IPS-15b (cell line): Measurements from ENCODE around the gene ZMIZ1.
"Not testable (repeated sequence)": the region's sequence is repeated elsewhere in the genome, so short reads cannot be mapped to it uniquely, and the experiment has no call there.

Source experiments
- H3K27me3 ChIP-seq: one replicate; pipeline ENCODE4 v1.6.1; 2013; ENCODE audit warnings: low read length; ENCODE audit not compliant: control insufficient read depth, insufficient read depth
- H3K36me3 ChIP-seq: one replicate; pipeline ENCODE4 v1.6.1; 2013; ENCODE audit warnings: low read length; ENCODE audit not compliant: control insufficient read depth, insufficient read depth
- H3K4me1 ChIP-seq: one replicate; pipeline ENCODE4 v1.6.1; 2013; ENCODE audit warnings: mild to moderate bottlenecking, low read length; ENCODE audit not compliant: control insufficient read depth, insufficient read depth
- H3K4me3 ChIP-seq: one replicate; pipeline ENCODE4 v1.5.1; 2013; ENCODE audit warnings: low read depth, low read length
- H3K9ac ChIP-seq: one replicate; pipeline ENCODE4 v1.6.1; 2013; ENCODE audit warnings: low read depth, mild to moderate bottlenecking, low read length
- H3K9me3 ChIP-seq: one replicate; pipeline ENCODE4 v1.6.1; 2013; ENCODE audit warnings: mild to moderate bottlenecking, low read length; ENCODE audit not compliant: control insufficient read depth, insufficient read depth

Gene ZMIZ1

GRCh38 chr10:79025199-79025832, 43.5 kb upstream of the ZMIZ1 start:
- Histone ChIP-seq H3K27me3 (no peaks in the 10 kb centered on the region), H3K4me1 (no peaks in the 10 kb centered on the region), H3K4me3 (no peak overlapping the region), H3K36me3 (no peaks in the 10 kb centered on the region), H3K9ac (no peak overlapping the region), H3K9me3 (no peaks in the 10 kb centered on the region)

- no peaks in the 10 kb centered on the region for H3K4me1 ChIP-seq
- no peak overlapping the region for H3K4me3 ChIP-seq
- no peaks in the 10 kb centered on the region for H3K27me3 ChIP-seq
- no peak overlapping the region for H3K9ac ChIP-seq
- H3K36me3 ChIP-seq = no peaks in the 10 kb centered on the region
- H3K9me3 ChIP-seq = no peaks in the 10 kb centered on the region
Measured at GRCh38 chr10:79026341-79026761, 42.4 kb upstream of the ZMIZ1 start.

- no peaks in the 10 kb centered on the region for H3K4me1 ChIP-seq
- H3K4me3 ChIP-seq = no peak overlapping the region
- H3K36me3 ChIP-seq = no peaks in the 10 kb centered on the region
- no peaks in the 10 kb centered on the region for H3K9me3 ChIP-seq
- no peak overlapping the region for H3K9ac ChIP-seq
- no peaks in the 10 kb centered on the region for H3K27me3 ChIP-seq
Measured at GRCh38 chr10:79026806-79027146, 42.0 kb upstream of the ZMIZ1 start.

GRCh38 chr10:79027147-79028055, 41.4 kb upstream of the ZMIZ1 start:
- Histone ChIP-seq H3K27me3 (no peaks in the 10 kb centered on the region), H3K4me1 (no peaks in the 10 kb centered on the region), H3K4me3 (no peak overlapping the region), H3K9me3 (no peaks in the 10 kb centered on the region), H3K36me3 (no peaks in the 10 kb centered on the region), H3K9ac (no peak overlapping the region)

- Histone ChIP-seq H3K27me3 (no peaks in the 10 kb centered on the region), H3K4me1 (no peaks in the 10 kb centered on the region), H3K36me3 (no peaks in the 10 kb centered on the region), H3K9ac (no peak overlapping the region), H3K9me3 (no peaks in the 10 kb centered on the region), H3K4me3 (no peak overlapping the region)
Measured at GRCh38 chr10:79028056-79028430, 40.7 kb upstream of the ZMIZ1 start.

GRCh38 chr10:79028451-79029010, 40.2 kb upstream of the ZMIZ1 start:
- Histone ChIP-seq H3K36me3 (no peaks in the 10 kb centered on the region), H3K27me3 (no peaks in the 10 kb centered on the region), H3K9ac (no peak overlapping the region), H3K9me3 (no peaks in the 10 kb centered on the region), H3K4me1 (no peaks in the 10 kb centered on the region), H3K4me3 (no peak overlapping the region)

- Histone ChIP-seq H3K36me3 (no peaks in the 10 kb centered on the region), H3K4me3 (no peak overlapping the region), H3K9ac (peak overlapping the region; percentile 24), H3K4me1 (no peaks in the 10 kb centered on the region), H3K9me3 (no peaks in the 10 kb centered on the region), H3K27me3 (peaks cover under 1% of the 10 kb centered on the region)
Measured at GRCh38 chr10:79029478-79030390, 39.0 kb upstream of the ZMIZ1 start.

- Histone ChIP-seq H3K9me3 (no peaks in the 10 kb centered on the region), H3K27me3 (peaks cover 2% of the 10 kb centered on the region), H3K36me3 (no peaks in the 10 kb centered on the region), H3K4me3 (no peak overlapping the region), H3K9ac (no peak overlapping the region), H3K4me1 (no peaks in the 10 kb centered on the region)
Measured at GRCh38 chr10:79030705-79031104, 38.1 kb upstream of the ZMIZ1 start.

GRCh38 chr10:79031723-79032122, 37.0 kb upstream of the ZMIZ1 start:
- Histone ChIP-seq H3K4me3 (no peak overlapping the region), H3K27me3 (peaks cover 2% of the 10 kb centered on the region), H3K9me3 (no peaks in the 10 kb centered on the region), H3K4me1 (no peaks in the 10 kb centered on the region), H3K9ac (no peak overlapping the region), H3K36me3 (no peaks in the 10 kb centered on the region)

GRCh38 chr10:79034271-79034876, 34.4 kb upstream of the ZMIZ1 start:
- H3K9ac ChIP-seq = no peak overlapping the region
- H3K9me3 ChIP-seq = no peaks in the 10 kb centered on the region
- H3K4me3 ChIP-seq = no peak overlapping the region
- no peaks in the 10 kb centered on the region for H3K4me1 ChIP-seq
- H3K36me3 ChIP-seq = no peaks in the 10 kb centered on the region
- H3K27me3 ChIP-seq = peaks cover 2% of the 10 kb centered on the region

- H3K9ac ChIP-seq, H3K4me1 ChIP-seq, H3K9me3 ChIP-seq, H3K4me3 ChIP-seq, H3K27me3 ChIP-seq, H3K36me3 ChIP-seq: not testable (repeated sequence)
Measured at GRCh38 chr10:79036416-79036815, 32.4 kb upstream of the ZMIZ1 start.
